Heart left ventricle (tissue), 16 donors: ENCODE results near the gene TENM3. TPM values are rescaled to one million over a fixed set of nuclear protein-coding genes. Genes with fewer than 3 reads are reported as not detected.

Source experiments
- ATAC-seq, 4 donors: fragments of 200-7000 bp; cut with Tn5 transposase; one replicate each; pipeline ENCODE4 v1.9.1; 2020 to 2022; ENCODE audit warnings: moderate library complexity in 4 of 4, mild to moderate bottlenecking in 3 of 4, moderate number of reproducible peaks in 1 of 4
- DNase-seq, 5 donors: peaks; one replicate each; pipeline ENCODE4 v3.0.0-alpha.2; 2020
- H3K27ac ChIP-seq, 12 donors: fragments of 200-600 bp; sonication (generic) in 4 of 12; one replicate each; pipeline versions ENCODE4 v1.5.0 to v1.8.0; 2016 to 2022; ENCODE audit warnings: mild to moderate bottlenecking in 2 of 12
- H3K27me3 ChIP-seq, 9 donors: fragments of 200-600 bp; sonication (generic) in 2 of 9; one replicate each; pipeline versions ENCODE4 v1.5.1 to v1.8.0; 2016 to 2022; ENCODE audit warnings: mild to moderate bottlenecking in 3 of 9
- H3K36me3 ChIP-seq, 9 donors: fragments of 200-600 bp; sonication (generic) in 2 of 9; one replicate each; pipeline versions ENCODE4 v1.5.0 to v1.8.0; 2018 to 2022; ENCODE audit warnings: mild to moderate bottlenecking in 2 of 9
- H3K4me1 ChIP-seq, 12 donors: fragments of 200-600 bp; sonication (generic) in 4 of 12; one replicate each; pipeline versions ENCODE4 v1.5.0 to v1.8.0; 2016 to 2022; ENCODE audit warnings: mild to moderate bottlenecking in 3 of 12
- H3K4me3 ChIP-seq, 12 donors: fragments of 200-600 bp; sonication (generic) in 4 of 12; one replicate each; pipeline versions ENCODE4 v1.5.0 to v1.8.0; 2017 to 2022; ENCODE audit warnings: mild to moderate bottlenecking in 9 of 12, moderate library complexity in 4 of 12
- H3K9me3 ChIP-seq, 12 donors: fragments of 200-600 bp; sonication (generic) in 4 of 12; one replicate each; pipeline versions ENCODE4 v1.5.0 to v1.8.0; 2016 to 2022; ENCODE audit warnings: mild to moderate bottlenecking in 1 of 12
- POLR2A ChIP-seq, 2 donors: fragments of 450-650 bp; IDR thresholded peaks; one replicate each; pipeline ENCODE4 v1.6.1; 2017; ENCODE audit warnings: antibody characterized with exemption in 2 of 2, mild to moderate bottlenecking in 2 of 2, moderate library complexity in 2 of 2
- WGBS, 4 donors: extraction: QIAGEN DNeasy Blood & Tissue Kit in 2 of 4; methylation state at CpG; one replicate each; pipeline versions ENCODE4 v1.1.5 to v1.1.7; 2013 to 2018; 5-methylcytosine and 5-hydroxymethylcytosine counted together
- intact Hi-C, 10 donors: fragments of 100-400 bp; cut with DNase I; formaldehyde crosslinking; loops; one replicate each; pipeline versions ENCODE4 v1.11.1 to v1.14.2; 2022
- polyA plus RNA-seq, 2 donors: library from polyadenylated mRNA; stranded (reverse); fragments of 200-250 nt; gene quantifications; one replicate each; pipeline ENCODE4 v1.2.3, GENCODE V29; 2013
- total RNA-seq, 9 donors: library from RNA; depleted of rRNA in 2 of 9; stranded (reverse); fragments of >200 nt in 2 of 9; fragmentation: NEBNext Ultra II Directional in 3 of 9; extraction: Animal tissue kit (Norgen Biotek cat#: 25700) in 3 of 9; gene quantifications; one replicate each; pipeline versions ENCODE4 v1.1.0 to v1.2.4, GENCODE V29; 2016 to 2023
- TF ChIP-seq, protein P1 (sequence below), 12 donors: fragments of 200-600 bp; sonication (generic) in 4 of 12; IDR thresholded peaks; one replicate each; pipeline versions ENCODE4 v1.5.0 to v1.8.0; 2018 to 2022; ENCODE audit warnings: antibody characterized with exemption in 12 of 12, mild to moderate bottlenecking in 5 of 12
- donor health status: ischemic (EF 13 %, LVEDD 7.1; RV severe dilation, severe dysfunction).
- donor health status: healthy with polysubstance abuse.
- donor health status: DM: no; HTN: yes; CAD: no.
- donor health status: DM: no; HTN: no; CAD: no.
- donor health status: ischemic (EF 25% LVEDD 6.9; RV normal size, moderate dysfunction).
- donor health status: ischemic (EF 25% LVEDD 5.7; RV mildly dilated, moderate dysfunction).
- donor health status: healthy.
- donor health status: DM: yes; HTN: yes; CAD: no.
- donor health status: ischemic (EF 35%, LVEDD 5.7; RV mildly dilated, moderate dysfunction).
- donor health status: nonischemic (EF 11% LVEDD 7.7; RV severe dilation, severe dysfunction).
- donor health status: DM: yes; HTN: yes; CAD: no.
- donor health status: PGD.
- donor health status: ischemic (EF 29% LVEDD 5.4; RV normal size, mild dysfunction).
- donor health status: nonischemic (EF 23%, LVEDD 6.1; RV moderate dilation, normal function).

Gene TENM3
- total and polyA plus RNA-seq, 11 donors: 0.19 to 10.3 (median 2.5) TPM

DNA sequence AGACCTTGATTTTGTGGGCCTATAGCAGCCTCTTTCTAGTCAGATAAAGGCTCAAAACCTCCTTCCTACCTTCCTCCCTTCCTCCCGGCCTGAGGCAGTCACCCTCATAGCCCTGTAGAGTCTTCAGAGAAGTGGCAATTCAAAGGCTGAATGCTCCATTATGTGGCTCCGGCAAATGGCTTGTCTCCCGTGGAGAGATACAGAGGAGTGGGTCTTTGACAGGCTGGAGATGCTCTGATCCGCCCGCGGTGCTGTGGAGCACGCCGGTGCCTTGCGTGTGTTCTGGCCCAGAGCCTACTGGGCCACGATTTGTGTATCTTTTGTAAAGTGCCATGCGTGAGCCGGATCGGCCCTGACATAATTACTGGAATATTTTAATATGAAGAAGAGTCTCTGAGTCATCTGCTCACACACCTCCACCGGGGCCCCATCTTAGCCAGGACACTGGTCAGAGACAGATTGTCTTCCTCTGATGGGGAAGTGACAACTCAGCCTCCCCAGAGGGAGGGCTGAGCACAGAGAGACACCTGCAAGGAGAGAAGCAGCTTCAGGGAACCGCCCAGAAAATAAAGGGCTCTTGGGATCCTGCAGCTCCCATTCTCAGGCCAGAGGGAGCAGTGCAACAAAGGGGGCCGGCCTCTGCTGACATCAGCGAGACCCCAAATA lies 585.3 kb downstream of the TENM3 start:
- WGBS, 4 donors: 75 to 80% (median 76%) methylated on average over 16 to 17 of the region's 17 CpGs
- no peak for ATAC-seq

DNA sequence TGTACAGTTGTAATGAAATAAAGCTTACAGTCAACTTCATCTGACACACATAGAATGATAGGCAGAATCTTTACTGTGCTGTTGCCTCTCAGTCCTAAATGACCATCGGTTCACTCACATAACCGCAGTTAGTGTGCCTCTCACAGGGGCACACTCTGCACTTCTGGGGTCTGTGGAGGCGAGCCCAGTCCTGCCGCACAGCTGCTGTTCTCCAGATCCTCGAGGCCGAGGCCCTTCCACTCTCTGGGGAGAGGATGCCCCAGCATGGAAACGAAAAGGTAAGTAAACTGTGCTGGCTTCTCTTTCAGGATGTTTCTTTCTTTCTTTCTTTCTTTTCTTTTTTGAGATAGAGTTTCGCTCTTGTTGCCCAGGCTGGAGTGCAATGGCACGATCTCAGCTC lies 586.0 kb downstream of the TENM3 start:
- ATAC-seq: no peak

More for the DNA sequence above, 585.3 kb downstream of the TENM3 start:
- no peak for DNase-seq
- intact Hi-C loops: no loop called here
- H3K27ac ChIP-seq: no peak overlapping the region
- H3K4me1 ChIP-seq: no peaks in the 10 kb centered on the region
- no peak for TF ChIP-seq POLR2A (IDR thresholded peaks at IDR 0.05)
- TF ChIP-seq, protein P1, sequence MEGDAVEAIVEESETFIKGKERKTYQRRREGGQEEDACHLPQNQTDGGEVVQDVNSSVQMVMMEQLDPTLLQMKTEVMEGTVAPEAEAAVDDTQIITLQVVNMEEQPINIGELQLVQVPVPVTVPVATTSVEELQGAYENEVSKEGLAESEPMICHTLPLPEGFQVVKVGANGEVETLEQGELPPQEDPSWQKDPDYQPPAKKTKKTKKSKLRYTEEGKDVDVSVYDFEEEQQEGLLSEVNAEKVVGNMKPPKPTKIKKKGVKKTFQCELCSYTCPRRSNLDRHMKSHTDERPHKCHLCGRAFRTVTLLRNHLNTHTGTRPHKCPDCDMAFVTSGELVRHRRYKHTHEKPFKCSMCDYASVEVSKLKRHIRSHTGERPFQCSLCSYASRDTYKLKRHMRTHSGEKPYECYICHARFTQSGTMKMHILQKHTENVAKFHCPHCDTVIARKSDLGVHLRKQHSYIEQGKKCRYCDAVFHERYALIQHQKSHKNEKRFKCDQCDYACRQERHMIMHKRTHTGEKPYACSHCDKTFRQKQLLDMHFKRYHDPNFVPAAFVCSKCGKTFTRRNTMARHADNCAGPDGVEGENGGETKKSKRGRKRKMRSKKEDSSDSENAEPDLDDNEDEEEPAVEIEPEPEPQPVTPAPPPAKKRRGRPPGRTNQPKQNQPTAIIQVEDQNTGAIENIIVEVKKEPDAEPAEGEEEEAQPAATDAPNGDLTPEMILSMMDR (IDR thresholded peaks at IDR 0.05): no peak
- H3K27me3 ChIP-seq: peaks cover 0 to 5% (median 0%) of the 10 kb centered on the region in 9 donors
- no peaks in the 10 kb centered on the region for H3K9me3 ChIP-seq
- H3K4me3 ChIP-seq: no peak overlapping the region
- no peaks in the 10 kb centered on the region for H3K36me3 ChIP-seq

DNA sequence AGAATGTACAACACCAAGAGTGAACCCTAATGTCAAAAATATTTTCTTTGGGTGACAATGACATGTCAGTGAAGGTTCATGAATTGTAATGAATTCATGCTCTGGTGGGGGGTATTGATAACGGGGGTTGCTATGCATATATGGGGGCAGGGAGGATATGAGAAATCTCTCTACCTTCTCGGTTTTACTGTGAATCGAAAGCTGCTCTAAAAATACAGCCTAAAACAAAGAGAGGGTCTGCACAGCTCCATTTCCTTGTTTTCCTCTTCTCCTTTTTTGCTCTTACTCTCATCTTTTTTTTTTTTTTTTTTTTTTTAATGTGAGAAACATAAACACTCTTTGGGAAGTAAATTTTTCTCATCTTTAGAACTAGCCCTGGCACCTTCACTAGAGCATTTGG lies 588.2 kb downstream of the TENM3 start:
- intact Hi-C loops: no loop called here
- Histone ChIP-seq H3K4me3 (no peak overlapping the region), H3K36me3 (no peaks in the 10 kb centered on the region), H3K4me1 (no peaks in the 10 kb centered on the region), H3K27me3 (peaks cover 0 to 15% (median 0%) of the 10 kb centered on the region in 9 donors), H3K9me3 (no peaks in the 10 kb centered on the region), H3K27ac (no peak overlapping the region)
- DNase-seq (no peak), ATAC-seq (no peak)
- TF ChIP-seq, protein P1 (IDR thresholded peaks at IDR 0.05): no peak
- TF ChIP-seq POLR2A (IDR thresholded peaks at IDR 0.05): no peak
- 74 to 83% (median 76%) methylated on average over 3 of the region's 3 CpGs for WGBS, 4 donors

More for the DNA sequence above, 586.0 kb downstream of the TENM3 start:
- H3K27me3 ChIP-seq: peaks cover 0 to 5% (median 0%) of the 10 kb centered on the region in 9 donors
- no peak overlapping the region for H3K4me3 ChIP-seq
- WGBS, 4 donors: 84 to 90% (median 86%) methylated on average over 9 of the region's 9 CpGs
- no peaks in the 10 kb centered on the region for H3K36me3 ChIP-seq
- TF ChIP-seq POLR2A (IDR thresholded peaks at IDR 0.05): no peak
- TF ChIP-seq, protein P1 (IDR thresholded peaks at IDR 0.05): no peak
- no peak overlapping the region for H3K27ac ChIP-seq
- no peak for DNase-seq
- H3K9me3 ChIP-seq: no peaks in the 10 kb centered on the region
- no peaks in the 10 kb centered on the region for H3K4me1 ChIP-seq
- intact Hi-C loops: no loop called here

DNA sequence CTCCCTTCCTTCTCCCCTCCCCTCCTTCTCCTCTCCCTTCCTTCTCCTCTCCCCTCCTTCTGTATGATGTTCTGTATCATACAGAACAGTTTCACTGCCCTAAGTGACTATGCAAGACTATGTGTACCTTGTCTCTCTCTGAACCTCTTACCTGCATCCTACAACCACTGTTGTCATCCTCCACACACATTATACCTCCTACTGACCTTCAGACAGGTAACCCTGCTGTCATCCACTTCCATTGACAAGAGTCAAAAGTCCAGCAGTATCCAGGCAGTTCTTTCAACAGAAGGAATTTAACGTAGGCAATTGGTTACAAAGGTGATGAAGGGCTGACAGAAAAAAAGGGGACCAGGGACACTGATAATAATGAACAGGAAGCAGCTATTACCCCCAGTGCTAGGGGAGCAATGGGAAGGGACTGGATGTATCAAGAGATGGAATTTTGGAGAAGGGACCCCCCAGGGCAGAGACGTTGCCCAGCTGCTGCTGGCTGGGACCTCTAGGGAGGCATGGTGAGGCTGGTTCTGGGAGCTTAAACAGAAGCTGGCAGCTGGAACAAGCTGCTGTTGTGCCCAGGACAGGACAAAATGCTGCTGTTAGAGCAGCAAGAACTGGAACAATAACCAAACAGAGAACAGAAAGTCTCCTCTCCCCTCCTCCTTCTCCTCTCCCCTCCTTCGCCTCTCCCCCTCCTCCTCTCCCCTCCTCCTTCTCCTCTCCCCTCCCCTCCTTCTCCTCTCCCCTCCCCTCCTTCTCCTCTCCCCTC lies 589.3 kb downstream of the TENM3 start:
- H3K4me3 ChIP-seq: no peak overlapping the region
- intact Hi-C loops: no loop called here
- no peaks in the 10 kb centered on the region for H3K9me3 ChIP-seq
- 49 to 72% (median 70%) methylated on average over 2 to 3 of the region's 3 CpGs for WGBS, 4 donors
- peaks cover 0 to 15% (median 0%) of the 10 kb centered on the region in 9 donors for H3K27me3 ChIP-seq
- DNase-seq (no peak), ATAC-seq (no peak)
- no peaks in the 10 kb centered on the region for H3K36me3 ChIP-seq
- TF ChIP-seq POLR2A (IDR thresholded peaks at IDR 0.05): no peak
- TF ChIP-seq, protein P1 (IDR thresholded peaks at IDR 0.05): no peak
- no peaks in the 10 kb centered on the region for H3K4me1 ChIP-seq
- no peak overlapping the region for H3K27ac ChIP-seq
